GF-D8 (cell line): ENCODE measurements around the gene VSTM4.

ENCODE experiments used
- DNase-seq: peaks from one replicate; lab custom pipeline; 2025; lab: John Stamatoyannopoulos, UW

Gene VSTM4

GRCh38 chr10:49091450-49092210 is 23.7 kb downstream of the VSTM4 start:
- DNase-seq: no peak

GRCh38 chr10:49090696-49091380 is 24.5 kb downstream of the VSTM4 start:
- DNase-seq: no peak

GRCh38 chr10:49090189-49090575 is 25.1 kb downstream of the VSTM4 start:
- no peak for DNase-seq

GRCh38 chr10:49089557-49090188 is 25.6 kb downstream of the VSTM4 start:
- no peak for DNase-seq

- no peak for DNase-seq
These were observed 26.2 kb downstream of the VSTM4 start for GRCh38 chr10:49089152-49089551.

GRCh38 chr10:49086889-49087288 is 28.4 kb downstream of the VSTM4 start:
- DNase-seq: no peak

- DNase-seq: no peak
These were observed 32.1 kb downstream of the VSTM4 start for GRCh38 chr10:49083261-49083660.

GRCh38 chr10:49082766-49083165 is 32.6 kb downstream of the VSTM4 start:
- no peak for DNase-seq

GRCh38 chr10:49081547-49082275 is 33.6 kb downstream of the VSTM4 start:
- DNase-seq: no peak

GRCh38 chr10:49080965-49081364 is 34.4 kb downstream of the VSTM4 start:
- DNase-seq: no peak

- DNase-seq: peak; percentile 66
These were observed 35.3 kb downstream of the VSTM4 start for GRCh38 chr10:49080071-49080470.

GRCh38 chr10:49079499-49079898 is 35.8 kb downstream of the VSTM4 start:
- DNase-seq: no peak

- DNase-seq: no peak
These were observed 36.2 kb downstream of the VSTM4 start for GRCh38 chr10:49079072-49079471.

GRCh38 chr10:49078433-49078832 is 36.9 kb downstream of the VSTM4 start:
- DNase-seq: no peak

GRCh38 chr10:49076741-49077521 is 38.4 kb downstream of the VSTM4 start:
- no peak for DNase-seq

GRCh38 chr10:49076319-49076718 is 39.0 kb downstream of the VSTM4 start:
- no peak for DNase-seq

GRCh38 chr10:49075743-49076142 is 39.6 kb downstream of the VSTM4 start:
- DNase-seq: no peak

GRCh38 chr10:49074836-49075682 is 40.3 kb downstream of the VSTM4 start:
- no peak for DNase-seq

- no peak for DNase-seq
These were observed 43.0 kb downstream of the VSTM4 start for GRCh38 chr10:49072166-49072885.

GRCh38 chr10:49071160-49071761 is 44.1 kb downstream of the VSTM4 start:
- DNase-seq: no peak
